Medulla oblongata (tissue), 1 donor: ENCODE measurements around the gene RNH1.
"Not testable (repeated sequence)": the region's sequence is repeated elsewhere in the genome, so short reads cannot be mapped to it uniquely, and the experiment has no call there.

ENCODE experiments used
- DNase-seq: peaks from one replicate; pipeline ENCODE4 v3.0.0-alpha.2; 2015; ENCODE audit errors: extremely low spot score

Gene RNH1

GRCh38 chr11:477052-477715 lies 29.9 kb downstream of the RNH1 start:
- peak; percentile 55 for DNase-seq

- no peak for DNase-seq
These were observed 30.6 kb downstream of the RNH1 start for GRCh38 chr11:476416-476815.

- peak; percentile 30 for DNase-seq
These were observed 31.1 kb downstream of the RNH1 start for GRCh38 chr11:475941-476340.

GRCh38 chr11:474914-475506 lies 32.0 kb downstream of the RNH1 start:
- no peak for DNase-seq

- DNase-seq = no peak
These were observed 32.9 kb downstream of the RNH1 start for GRCh38 chr11:473962-474785.

GRCh38 chr11:473415-473814 lies 33.6 kb downstream of the RNH1 start:
- no peak for DNase-seq

- no peak for DNase-seq
These were observed 34.2 kb downstream of the RNH1 start for GRCh38 chr11:472816-473215.

GRCh38 chr11:472272-472671 lies 34.8 kb downstream of the RNH1 start:
- DNase-seq = no peak

- DNase-seq = no peak
These were observed 35.4 kb downstream of the RNH1 start for GRCh38 chr11:471468-472145.

GRCh38 chr11:469684-470560 lies 37.1 kb downstream of the RNH1 start:
- peak; percentile 92 for DNase-seq

- not testable (repeated sequence) for DNase-seq
These were observed 37.9 kb downstream of the RNH1 start for GRCh38 chr11:469026-469683.

- no peak for DNase-seq
These were observed 38.5 kb downstream of the RNH1 start for GRCh38 chr11:468493-468892.

GRCh38 chr11:468036-468435 lies 39.0 kb downstream of the RNH1 start:
- no peak for DNase-seq

GRCh38 chr11:465896-466530 lies 41.0 kb downstream of the RNH1 start:
- no peak for DNase-seq

- no peak for DNase-seq
These were observed 42.7 kb downstream of the RNH1 start for GRCh38 chr11:464316-464715.

- DNase-seq = no peak
These were observed 44.7 kb downstream of the RNH1 start for GRCh38 chr11:462107-462890.

GRCh38 chr11:461626-462025 lies 45.4 kb downstream of the RNH1 start:
- DNase-seq = no peak

- no peak for DNase-seq
These were observed 46.5 kb downstream of the RNH1 start for GRCh38 chr11:460331-461199.
